Esophagus muscularis mucosa (tissue), 4 donors: ENCODE results near the gene CD34. TPM values are rescaled to one million over a fixed set of nuclear protein-coding genes. Genes with fewer than 3 reads are reported as not detected.

Experiments used
- DNase-seq: peaks from one replicate; pipeline ENCODE4 v3.0.0-alpha.2; 2017; ENCODE audit errors: extremely low spot score
- H3K27ac ChIP-seq, 4 donors: fragments of 200-600 bp; sonication (generic); replicated peaks in 1 of 4; 1 replicate in 3 of 4; 2 replicates in 1 of 4; pipeline ENCODE4 v1.5.1; 2016 to 2019; ENCODE audit warnings: mild to moderate bottlenecking in 1 of 4
- H3K27me3 ChIP-seq, 4 donors: fragments of 200-600 bp; sonication (generic); one replicate each; pipeline versions ENCODE4 v1.5.1 to v1.6.0; 2016 to 2019
- H3K36me3 ChIP-seq, 4 donors: fragments of 200-600 bp; sonication (generic); one replicate each; pipeline ENCODE4 v1.5.1; 2016 to 2019
- H3K4me1 ChIP-seq, 4 donors: fragments of 200-600 bp; sonication (generic); one replicate each; pipeline ENCODE4 v1.5.1; 2016 to 2019
- H3K4me3 ChIP-seq, 4 donors: fragments of 200-600 bp; sonication (generic); 1 replicate in 2 of 4; 2 replicates in 2 of 4; pipeline ENCODE4 v1.5.1; 2016 to 2019; ENCODE audit warnings: mild to moderate bottlenecking in 4 of 4, moderate library complexity in 1 of 4
- H3K9me3 ChIP-seq, 4 donors: fragments of 200-600 bp; sonication (generic); 1 replicate in 3 of 4; 2 replicates in 1 of 4; pipeline ENCODE4 v1.5.1; 2016 to 2019
- CTCF ChIP-seq, 3 experiments: fragments of 200-600 bp in 2 of 3; fragments of 450-650 bp in 1 of 3; sonication (generic) in 2 of 3; IDR thresholded peaks; one replicate each; pipeline ENCODE4 v1.5.1; 2017 to 2019; ENCODE audit warnings: antibody characterized with exemption in 3 of 3, mild to moderate bottlenecking in 2 of 3, moderate library complexity in 1 of 3
- EP300 ChIP-seq: sonication (generic); formaldehyde crosslinking; IDR thresholded peaks from one replicate; pipeline ENCODE4 v1.6.1; 2017; ENCODE audit warnings: antibody characterized with exemption
- POLR2A ChIP-seq: fragments of 450-650 bp; IDR thresholded peaks from one replicate; pipeline ENCODE4 v1.6.1; 2017; ENCODE audit warnings: antibody characterized with exemption, moderate library complexity, mild to moderate bottlenecking, low read depth
- POLR2AphosphoS5 ChIP-seq, 2 donors: sonication (generic); formaldehyde crosslinking; IDR thresholded peaks; one replicate each; pipeline ENCODE4 v1.6.1; 2017; ENCODE audit warnings: antibody characterized with exemption in 2 of 2
- WGBS: methylation state at CpG from one replicate; pipeline ENCODE4 v1.1.5; 2018; 5-methylcytosine and 5-hydroxymethylcytosine counted together
- intact Hi-C: fragments of 100-400 bp; cut with DNase I; formaldehyde crosslinking; loops from one replicate; pipeline ENCODE4 v1.15.1; 2023
- total RNA-seq, 4 donors: library from RNA; depleted of rRNA; stranded (reverse); fragments of >200 nt; gene quantifications; one replicate each; pipeline versions ENCODE4 v1.1.0 to v1.2.1, GENCODE V29; 2016

CD34 gene
- total RNA-seq, 4 donors from 2014 or later: 70.2 to 136 (median 93.3) TPM

DNA sequence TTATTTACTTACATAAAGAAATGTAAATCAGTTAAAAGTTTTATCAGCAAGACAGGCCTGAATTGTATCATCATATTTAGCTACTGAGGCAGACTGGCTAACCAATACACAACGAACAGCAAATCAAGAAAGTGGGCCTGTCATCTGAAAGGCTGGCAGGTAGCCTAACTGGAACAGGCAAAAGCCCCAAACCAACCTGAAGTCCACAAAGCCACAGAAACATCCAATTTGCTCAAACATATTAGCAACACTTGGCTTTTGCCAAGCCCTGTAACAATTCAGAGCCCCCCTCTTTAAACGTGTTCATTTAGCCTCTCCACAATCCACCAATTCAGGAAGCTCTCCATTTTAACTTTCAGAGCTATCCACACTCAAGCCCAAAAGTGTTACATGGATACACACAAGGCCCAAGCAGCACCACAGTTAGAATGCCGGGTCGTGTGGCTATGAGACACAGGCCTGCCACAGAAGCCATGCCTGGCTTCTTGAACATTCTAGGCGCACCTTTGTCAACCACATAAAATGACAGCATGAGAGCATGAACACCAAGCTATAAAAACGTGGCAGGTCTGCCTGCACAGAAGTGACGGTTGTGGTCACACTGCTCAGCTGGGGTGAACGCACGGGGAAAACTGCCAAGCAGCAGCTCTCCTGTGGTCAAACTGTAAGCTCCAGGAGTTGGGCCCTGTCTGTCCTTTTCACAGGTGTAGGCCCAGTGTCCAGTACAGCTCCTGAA lies 49.3 kb downstream of the CD34 start:
- Histone ChIP-seq H3K36me3 (peaks cover 0 to 20% (median 5%) of the 10 kb centered on the region in 4 donors), H3K27ac (peak overlapping the region; percentile 42 to 98 (median 98)), H3K4me3 (no peak overlapping the region), H3K9me3 (no peaks in the 10 kb centered on the region), H3K4me1 (peaks cover 74 to 98% (median 96%) of the 10 kb centered on the region in 4 donors), H3K27me3 (no peaks in the 10 kb centered on the region)
- intact Hi-C loops: loop anchor here (10.0 kb wide), 1 partner anchor 47 kb away; no protein-coding TSS in a partner anchor
- TF ChIP-seq EP300 (no peak), CTCF (IDR thresholded peaks at IDR 0.05) (no peak), POLR2AphosphoS5 (IDR thresholded peaks at IDR 0.05) (no peak), POLR2A (no peak)
- 64% methylated on average over 9 of the region's 9 CpGs for WGBS
- no peak for DNase-seq

DNA sequence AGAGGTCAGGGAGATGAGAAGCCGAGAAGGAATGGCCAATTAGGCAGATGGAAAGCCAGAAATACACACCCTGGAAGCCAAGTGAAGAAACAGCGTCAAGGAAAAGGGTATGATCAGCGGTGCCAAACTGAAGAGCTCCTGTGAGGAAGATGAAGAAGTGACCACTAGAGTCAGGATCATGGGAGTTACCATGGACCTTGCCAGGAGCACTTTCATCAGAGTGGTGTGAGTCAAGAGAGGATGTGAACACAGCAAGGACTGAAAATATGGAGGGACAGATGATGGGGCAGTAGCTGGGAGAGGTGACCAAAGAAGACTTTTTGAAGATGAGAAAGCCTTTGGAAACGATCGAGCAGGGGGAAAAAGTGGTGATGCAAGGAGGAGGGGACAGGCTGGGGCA lies 50.4 kb downstream of the CD34 start:
- TF ChIP-seq POLR2AphosphoS5 (IDR thresholded peaks at IDR 0.05): no peak
- no peak for TF ChIP-seq EP300
- TF ChIP-seq POLR2A: no peak
- TF ChIP-seq CTCF (IDR thresholded peaks at IDR 0.05): no peak
- peaks cover 67 to 97% (median 95%) of the 10 kb centered on the region in 4 donors for H3K4me1 ChIP-seq
- intact Hi-C loops: loop anchor here (10.0 kb wide), 1 partner anchor 46 kb away; no protein-coding TSS in a partner anchor

DNA sequence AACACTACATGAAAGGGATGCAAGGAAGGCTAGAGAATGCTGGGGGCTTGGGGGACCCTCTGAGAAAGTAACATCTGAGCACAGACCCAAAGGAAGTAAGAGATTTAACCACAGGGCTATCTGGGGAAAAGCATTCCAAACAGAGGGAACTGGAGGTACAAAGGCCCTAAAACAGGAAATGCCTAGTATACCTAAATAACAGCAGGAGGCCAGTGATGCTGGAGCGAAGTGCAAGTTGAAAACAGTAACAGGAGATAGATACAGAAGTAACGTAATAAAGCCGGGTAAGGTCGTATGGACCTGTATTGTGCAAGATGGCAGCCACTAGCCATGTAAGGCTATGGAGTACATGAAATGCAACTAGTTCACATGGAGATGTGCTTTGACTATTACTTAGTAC lies 52.1 kb downstream of the CD34 start:
- Histone ChIP-seq H3K27ac (no peak overlapping the region), H3K4me1 (peaks cover 57 to 97% (median 91%) of the 10 kb centered on the region in 4 donors)

More for the DNA sequence above, 50.4 kb downstream of the CD34 start:
- H3K27ac ChIP-seq: peak overlapping the region in 1 of 4 donors; percentile 98
- H3K4me3 ChIP-seq: no peak overlapping the region
- no peaks in the 10 kb centered on the region for H3K9me3 ChIP-seq
- WGBS: 91% methylated on average over 5 of the region's 5 CpGs
- DNase-seq: no peak
- H3K36me3 ChIP-seq: peaks cover 0 to 20% (median 7%) of the 10 kb centered on the region in 4 donors
- no peaks in the 10 kb centered on the region for H3K27me3 ChIP-seq

DNA sequence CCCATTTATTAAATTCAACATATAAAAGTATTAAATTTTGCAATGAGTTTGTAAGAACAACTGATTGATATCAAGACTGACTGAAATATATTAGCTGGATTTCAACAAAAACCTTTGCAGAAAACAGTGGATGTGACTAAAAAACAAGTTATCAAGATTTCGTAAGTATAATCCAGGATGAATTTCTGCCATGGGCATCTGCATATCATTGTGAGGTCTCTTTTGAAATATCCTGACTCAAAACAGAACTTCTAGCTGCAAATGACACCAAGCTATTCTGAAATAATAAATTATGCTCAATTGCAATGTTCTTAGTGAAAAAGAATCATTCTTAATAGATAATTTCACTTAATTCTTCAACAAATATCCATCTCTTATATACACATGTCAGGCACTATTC lies 52.6 kb downstream of the CD34 start:
- intact Hi-C loops: no loop called here
- TF ChIP-seq POLR2A (no peak), CTCF (IDR thresholded peaks at IDR 0.05) (no peak), POLR2AphosphoS5 (IDR thresholded peaks at IDR 0.05) (no peak), EP300 (no peak)
- peaks cover 0 to 12% (median 7%) of the 10 kb centered on the region in 4 donors for H3K36me3 ChIP-seq
- WGBS: 56% methylated on average over 1 of the region's 1 CpG
- DNase-seq: no peak
- no peak overlapping the region for H3K4me3 ChIP-seq
- no peaks in the 10 kb centered on the region for H3K27me3 ChIP-seq
- peaks cover 57 to 97% (median 91%) of the 10 kb centered on the region in 4 donors for H3K4me1 ChIP-seq
- no peak overlapping the region for H3K27ac ChIP-seq
- no peaks in the 10 kb centered on the region for H3K9me3 ChIP-seq

More for the DNA sequence above, 52.1 kb downstream of the CD34 start:
- no peak overlapping the region for H3K4me3 ChIP-seq
- no peak for TF ChIP-seq EP300
- no peak for TF ChIP-seq POLR2A
- TF ChIP-seq CTCF (IDR thresholded peaks at IDR 0.05): no peak
- TF ChIP-seq POLR2AphosphoS5 (IDR thresholded peaks at IDR 0.05): no peak
- H3K9me3 ChIP-seq: no peaks in the 10 kb centered on the region
- peaks cover 0 to 17% (median 7%) of the 10 kb centered on the region in 4 donors for H3K36me3 ChIP-seq
- no peaks in the 10 kb centered on the region for H3K27me3 ChIP-seq
- no peak for DNase-seq
- WGBS: 47% methylated on average over 4 of the region's 4 CpGs
- intact Hi-C loops: no loop called here
